Left lung (tissue), 10 donors: ENCODE measurements around the gene FGB. TPM values are rescaled to one million over a fixed set of nuclear protein-coding genes. Genes with fewer than 3 reads are reported as not detected.

Experiments used
- ATAC-seq: fragments of 200-7000 bp; cut with Tn5 transposase; one replicate; pipeline ENCODE4 v1.9.1; 2020; ENCODE audit warnings: moderate library complexity
- DNase-seq, 4 donors: peaks; one replicate each; pipeline ENCODE4 v3.0.0-alpha.2; 2013 to 2020
- H3K27ac ChIP-seq, 2 donors: fragments of 200-600 bp; sonication (generic) in 1 of 2; one replicate each; pipeline versions ENCODE4 v1.5.0 to v1.8.0; 2020 to 2021
- H3K27me3 ChIP-seq, 2 donors: fragments of 200-600 bp; sonication (generic) in 1 of 2; one replicate each; pipeline versions ENCODE4 v1.5.0 to v1.8.0; 2020 to 2021
- H3K36me3 ChIP-seq, 2 donors: fragments of 200-600 bp; sonication (generic) in 1 of 2; one replicate each; pipeline versions ENCODE4 v1.5.0 to v1.8.0; 2020 to 2021
- H3K4me1 ChIP-seq, 2 donors: fragments of 200-600 bp; one replicate each; pipeline ENCODE4 v1.8.0; 2021
- H3K4me3 ChIP-seq, 2 donors: fragments of 200-600 bp; sonication (generic) in 1 of 2; one replicate each; pipeline versions ENCODE4 v1.5.0 to v1.8.0; 2020 to 2021; ENCODE audit warnings: mild to moderate bottlenecking in 1 of 2
- H3K9me3 ChIP-seq, 2 donors: fragments of 200-600 bp; sonication (generic) in 1 of 2; one replicate each; pipeline versions ENCODE4 v1.5.0 to v1.8.0; 2020 to 2021
- intact Hi-C, 2 donors: fragments of 100-400 bp; cut with DNase I; formaldehyde crosslinking; loops; one replicate each; pipeline versions ENCODE4 v1.11.2 to v1.14.2; 2022
- polyA plus RNA-seq, 6 donors: library from polyadenylated mRNA; unstranded; fragments of 120-200 nt; gene quantifications; one replicate each; pipeline ENCODE4 v1.2.1, GENCODE V29; 2013; ENCODE audit not compliant: insufficient read length in 6 of 6
- total RNA-seq, 2 donors: library from RNA; stranded (reverse); fragmentation: NEBNext Ultra II Directional; extraction: Animal tissue kit (Norgen Biotek cat#: 25700); gene quantifications; one replicate each; pipeline ENCODE4 v1.2.1, GENCODE V29; 2021
- TF ChIP-seq, protein P1 (sequence below), 2 donors: fragments of 200-600 bp; sonication (generic) in 1 of 2; IDR thresholded peaks; one replicate each; pipeline versions ENCODE4 v1.5.0 to v1.8.0; 2021; ENCODE audit warnings: antibody characterized with exemption in 2 of 2
- donor health status: DM: no; HTN: yes; CAD: no.
- donor health status: DM: no; HTN: no; CAD: no.

Gene FGB
- total and polyA plus RNA-seq, 8 donors = 0.11 to 4.6 (median 0.35) TPM; not detected in 3

GRCh38 chr4:154551872-154552686 is 10.7 kb upstream of the FGB start:
- TF ChIP-seq, protein P1, sequence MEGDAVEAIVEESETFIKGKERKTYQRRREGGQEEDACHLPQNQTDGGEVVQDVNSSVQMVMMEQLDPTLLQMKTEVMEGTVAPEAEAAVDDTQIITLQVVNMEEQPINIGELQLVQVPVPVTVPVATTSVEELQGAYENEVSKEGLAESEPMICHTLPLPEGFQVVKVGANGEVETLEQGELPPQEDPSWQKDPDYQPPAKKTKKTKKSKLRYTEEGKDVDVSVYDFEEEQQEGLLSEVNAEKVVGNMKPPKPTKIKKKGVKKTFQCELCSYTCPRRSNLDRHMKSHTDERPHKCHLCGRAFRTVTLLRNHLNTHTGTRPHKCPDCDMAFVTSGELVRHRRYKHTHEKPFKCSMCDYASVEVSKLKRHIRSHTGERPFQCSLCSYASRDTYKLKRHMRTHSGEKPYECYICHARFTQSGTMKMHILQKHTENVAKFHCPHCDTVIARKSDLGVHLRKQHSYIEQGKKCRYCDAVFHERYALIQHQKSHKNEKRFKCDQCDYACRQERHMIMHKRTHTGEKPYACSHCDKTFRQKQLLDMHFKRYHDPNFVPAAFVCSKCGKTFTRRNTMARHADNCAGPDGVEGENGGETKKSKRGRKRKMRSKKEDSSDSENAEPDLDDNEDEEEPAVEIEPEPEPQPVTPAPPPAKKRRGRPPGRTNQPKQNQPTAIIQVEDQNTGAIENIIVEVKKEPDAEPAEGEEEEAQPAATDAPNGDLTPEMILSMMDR (IDR thresholded peaks at IDR 0.05) = peak; percentile 69 to 84
- Histone ChIP-seq H3K9me3 (no peaks in the 10 kb centered on the region), H3K4me3 (no peak overlapping the region), H3K27me3 (no peaks in the 10 kb centered on the region), H3K4me1 (peaks cover 5 to 17% of the 10 kb centered on the region in 2 donors), H3K36me3 (peaks cover 0 to 8% of the 10 kb centered on the region in 2 donors), H3K27ac (no peak overlapping the region)
- intact Hi-C loops = no loop called here
- DNase-seq (peak; percentile 63 to 84 (median 70)), ATAC-seq (peak; percentile 77)

GRCh38 chr4:154559141-154559493 is 3.7 kb upstream of the FGB start:
- no peak for ATAC-seq
- intact Hi-C loops = no loop called here

DNA sequence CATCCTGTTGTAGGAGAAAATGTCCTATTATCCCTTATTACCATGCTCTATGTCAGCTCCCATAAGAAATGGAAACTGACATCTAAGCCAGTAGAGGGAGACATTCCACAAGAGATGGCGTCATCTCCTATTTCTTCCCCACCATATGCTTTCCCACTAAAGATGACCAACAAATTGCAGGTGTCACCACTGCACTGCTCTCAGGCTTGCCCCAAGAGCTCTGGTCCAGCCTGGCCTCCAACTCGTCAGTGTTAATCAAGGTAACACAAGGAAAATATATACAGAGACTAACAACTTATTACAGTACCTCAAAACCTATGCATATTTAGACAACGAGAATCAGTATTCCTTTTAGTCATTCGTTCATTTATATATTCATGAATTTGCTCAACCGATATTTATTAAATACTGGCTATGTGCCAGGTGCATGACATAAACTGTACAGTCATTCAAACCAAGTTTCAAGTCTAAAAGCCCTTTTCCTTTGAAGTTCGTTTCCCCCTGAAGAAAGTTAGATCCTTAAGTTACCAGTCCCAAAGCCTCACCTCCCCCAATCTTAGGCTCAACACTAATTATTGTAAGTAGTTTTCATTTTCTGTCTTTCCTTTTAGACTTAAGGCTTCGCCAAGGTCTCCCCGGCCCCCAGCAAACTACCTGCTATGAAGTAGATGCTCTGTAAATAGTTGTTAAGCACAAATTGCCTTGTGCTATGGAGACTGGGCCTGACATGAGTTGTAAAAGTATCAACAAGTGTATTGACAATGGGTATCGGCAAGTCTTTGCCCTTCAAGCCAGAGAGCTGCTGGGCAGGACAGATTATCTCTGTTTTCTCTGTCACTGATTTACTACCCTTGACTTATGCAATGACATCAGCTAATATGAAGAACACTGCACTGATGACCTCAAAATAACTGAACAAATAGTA is 3.1 kb upstream of the FGB start:
- H3K4me1 ChIP-seq = no peaks in the 10 kb centered on the region
- intact Hi-C loops = no loop called here
- DNase-seq (peak in 1 of 4 donors; percentile 37), ATAC-seq (peak; percentile 92)
- TF ChIP-seq, protein P1 (IDR thresholded peaks at IDR 0.05) = peak; percentile 42 to 43
- H3K4me3 ChIP-seq = no peak overlapping the region
- H3K27me3 ChIP-seq = no peaks in the 10 kb centered on the region
- no peaks in the 10 kb centered on the region for H3K9me3 ChIP-seq
- H3K36me3 ChIP-seq = no peaks in the 10 kb centered on the region
- H3K27ac ChIP-seq = no peak overlapping the region

More at GRCh38 chr4:154559141-154559493, 3.7 kb upstream of the FGB start:
- Histone ChIP-seq H3K27me3 (no peaks in the 10 kb centered on the region), H3K36me3 (no peaks in the 10 kb centered on the region), H3K9me3 (no peaks in the 10 kb centered on the region), H3K4me1 (no peaks in the 10 kb centered on the region), H3K4me3 (no peak overlapping the region), H3K27ac (no peak overlapping the region)
- DNase-seq = no peak
- TF ChIP-seq, protein P1 (IDR thresholded peaks at IDR 0.05) = no peak

GRCh38 chr4:154560419-154560801 is 2.4 kb upstream of the FGB start:
- no peak overlapping the region for H3K27ac ChIP-seq
- TF ChIP-seq, protein P1 (IDR thresholded peaks at IDR 0.05) = no peak
- intact Hi-C loops = no loop called here

DNA sequence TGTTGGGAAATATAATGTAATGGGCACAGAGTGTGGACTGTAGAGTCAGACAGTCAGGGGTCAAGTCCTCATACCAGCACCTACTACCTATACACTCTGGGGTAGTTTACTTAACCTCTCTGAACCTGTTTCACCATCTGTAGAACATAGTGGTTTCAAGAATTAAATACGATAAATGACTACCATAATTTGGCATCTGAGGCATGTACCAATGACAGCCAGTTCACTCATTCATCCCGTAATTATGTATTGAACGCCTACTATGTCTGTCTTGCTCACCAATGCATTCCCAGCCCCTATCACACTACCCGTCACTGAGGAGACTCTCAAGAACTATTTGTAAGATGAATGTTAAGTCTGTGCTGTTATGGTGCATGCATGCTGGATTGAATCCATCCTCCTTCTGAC is 2.0 kb upstream of the FGB start:
- Histone ChIP-seq H3K4me3 (no peak overlapping the region), H3K9me3 (no peaks in the 10 kb centered on the region), H3K27ac (no peak overlapping the region), H3K27me3 (no peaks in the 10 kb centered on the region), H3K4me1 (no peaks in the 10 kb centered on the region), H3K36me3 (no peaks in the 10 kb centered on the region)
- no peak for DNase-seq
- peak; percentile 60 for ATAC-seq
- TF ChIP-seq, protein P1 (IDR thresholded peaks at IDR 0.05) = no peak
- intact Hi-C loops = no loop called here

More at GRCh38 chr4:154560419-154560801, 2.4 kb upstream of the FGB start:
- no peaks in the 10 kb centered on the region for H3K9me3 ChIP-seq
- DNase-seq (no peak), ATAC-seq (no peak)
- no peaks in the 10 kb centered on the region for H3K27me3 ChIP-seq
- H3K4me1 ChIP-seq = no peaks in the 10 kb centered on the region
- no peaks in the 10 kb centered on the region for H3K36me3 ChIP-seq
- no peak overlapping the region for H3K4me3 ChIP-seq
